ENCODE results near the gene MAPKAPK2.
"Not testable (repeated sequence)": the region's sequence is repeated elsewhere in the genome, so short reads cannot be mapped to it uniquely, and the experiment has no call there.

Gene MAPKAPK2

GRCh38 chr1:206684478-206685333 lies at the start of gene MAPKAPK2:
Gene MAPKAPK2, plus strand, starts transcription at chr1:206684905. Its CDS starts 325 bp downstream, at chr1:206685230.
- TF ChIP-seq GATA1 (IDR thresholded peaks at IDR 0.05; ENCODE audit: low read depth, low read length): no peak
- TF ChIP-seq POLR2A (IDR thresholded peaks at IDR 0.05; ENCODE audit: low read length): no peak
- DNase-seq: peak; percentile 85 to 92

- no peak for TF ChIP-seq GATA1 (IDR thresholded peaks at IDR 0.05; ENCODE audit: low read depth, low read length)
- peak; percentile 90 for TF ChIP-seq POLR2A (IDR thresholded peaks at IDR 0.05; ENCODE audit: low read length)
- DNase-seq: peak; percentile 94 to 97
Observed at GRCh38 chr1:206635080-206635977, 49.4 kb upstream of the MAPKAPK2 start, which contains the start of gene DYRK3. Gene DYRK3, plus strand, starts transcription at chr1:206635536. Its CDS starts 168 bp downstream, at chr1:206635704.

GRCh38 chr1:206635978-206636345 lies 48.7 kb upstream of the MAPKAPK2 start:
- DNase-seq: peak; percentile 60 to 68
- TF ChIP-seq POLR2A (IDR thresholded peaks at IDR 0.05; ENCODE audit: low read length) (no peak), GATA1 (IDR thresholded peaks at IDR 0.05; ENCODE audit: low read depth, low read length) (no peak)

GRCh38 chr1:206636671-206637070 lies 48.0 kb upstream of the MAPKAPK2 start:
- TF ChIP-seq POLR2A (IDR thresholded peaks at IDR 0.05; ENCODE audit: low read length): no peak
- TF ChIP-seq GATA1 (IDR thresholded peaks at IDR 0.05; ENCODE audit: low read depth, low read length): no peak
- DNase-seq: no peak

GRCh38 chr1:206637605-206638004 lies 47.1 kb upstream of the MAPKAPK2 start:
- TF ChIP-seq GATA1 (IDR thresholded peaks at IDR 0.05; ENCODE audit: low read depth, low read length) (no peak), POLR2A (IDR thresholded peaks at IDR 0.05; ENCODE audit: low read length) (no peak)
- no peak for DNase-seq

- DNase-seq: not testable (repeated sequence)
Observed at GRCh38 chr1:206642074-206642473, 42.6 kb upstream of the MAPKAPK2 start.

- TF ChIP-seq POLR2A (IDR thresholded peaks at IDR 0.05; ENCODE audit: low read length) (no peak), GATA1 (IDR thresholded peaks at IDR 0.05; ENCODE audit: low read depth, low read length) (no peak)
- no peak for DNase-seq
Observed at GRCh38 chr1:206643118-206643698, 41.5 kb upstream of the MAPKAPK2 start.

GRCh38 chr1:206646504-206646903 lies 38.2 kb upstream of the MAPKAPK2 start:
- no peak for TF ChIP-seq GATA1 (IDR thresholded peaks at IDR 0.05; ENCODE audit: low read depth, low read length)
- TF ChIP-seq POLR2A (IDR thresholded peaks at IDR 0.05; ENCODE audit: low read length): no peak
- no peak for DNase-seq

- TF ChIP-seq GATA1 (IDR thresholded peaks at IDR 0.05; ENCODE audit: low read depth, low read length): no peak
- TF ChIP-seq POLR2A (IDR thresholded peaks at IDR 0.05; ENCODE audit: low read length): no peak
- no peak for DNase-seq
Observed at GRCh38 chr1:206647224-206647623, 37.5 kb upstream of the MAPKAPK2 start.

GRCh38 chr1:206649261-206649921 lies 35.3 kb upstream of the MAPKAPK2 start:
- peak in 1 of 2 experiments; percentile 36 for DNase-seq
- TF ChIP-seq GATA1 (IDR thresholded peaks at IDR 0.05; ENCODE audit: low read depth, low read length) (no peak), POLR2A (IDR thresholded peaks at IDR 0.05; ENCODE audit: low read length) (no peak)

GRCh38 chr1:206651014-206651413 lies 33.7 kb upstream of the MAPKAPK2 start:
- TF ChIP-seq POLR2A (IDR thresholded peaks at IDR 0.05; ENCODE audit: low read length) (no peak), GATA1 (IDR thresholded peaks at IDR 0.05; ENCODE audit: low read depth, low read length) (no peak)
- DNase-seq: peak in 1 of 2 experiments; percentile 28

GRCh38 chr1:206651958-206652890 lies 32.5 kb upstream of the MAPKAPK2 start:
- peak; percentile 77 to 92 for DNase-seq

More at GRCh38 chr1:206651958-206652890, 32.5 kb upstream of the MAPKAPK2 start:
- TF ChIP-seq POLR2A (IDR thresholded peaks at IDR 0.05; ENCODE audit: low read length): peak; percentile 55
- TF ChIP-seq GATA1 (IDR thresholded peaks at IDR 0.05; ENCODE audit: low read depth, low read length): peak; percentile 60
